Breast epithelium (tissue), 3 donors: Measurements from ENCODE around the gene ABHD2.

ENCODE experiments used
- CTCF ChIP-seq, 3 donors: fragments of 450-650 bp; IDR thresholded peaks; one replicate each; pipeline ENCODE4 v1.5.1; 2016 to 2017; ENCODE audit warnings: antibody characterized with exemption in 3 of 3, mild to moderate bottlenecking in 3 of 3, moderate library complexity in 3 of 3
- POLR2AphosphoS5 ChIP-seq, 3 donors: sonication (generic); formaldehyde crosslinking; IDR thresholded peaks; one replicate each; pipeline ENCODE4 v1.6.1; 2017; ENCODE audit warnings: antibody characterized with exemption in 3 of 3

GRCh38 chr15:89163271-89164055 is 75.2 kb downstream of the ABHD2 start:
- TF ChIP-seq CTCF (IDR thresholded peaks at IDR 0.05) (no peak), POLR2AphosphoS5 (IDR thresholded peaks at IDR 0.05) (no peak)
